ENCODE data around the gene PCNX1.

DNA sequence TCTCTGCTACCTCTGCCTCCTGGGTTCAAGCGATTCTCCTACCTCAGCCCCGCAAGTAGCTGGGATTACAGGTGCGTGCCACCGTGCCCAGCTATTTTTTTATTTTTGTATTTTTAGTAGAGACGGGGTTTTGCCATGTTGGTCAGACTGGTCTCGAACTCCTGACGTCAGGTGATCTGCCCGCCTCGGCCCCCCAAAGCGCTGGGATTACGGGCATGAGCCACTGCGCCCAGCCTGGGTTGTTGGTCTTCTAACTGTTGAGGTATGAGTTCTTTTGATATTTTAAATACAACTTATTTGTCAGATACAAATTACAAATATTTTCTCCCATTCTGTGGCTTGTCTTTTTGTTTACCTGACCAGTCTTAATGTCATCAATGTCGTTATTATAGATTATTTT lies 95.9 kb downstream of the PCNX1 start:
- TF ChIP-seq SIN3A (IDR thresholded peaks at IDR 0.05; ENCODE audit: borderline replicate concordance, insufficient read depth, low read length) (no peak), POLR2AphosphoS5 (IDR thresholded peaks at IDR 0.05; ENCODE audit: low read depth, low read length) (no peak), TAF1 (IDR thresholded peaks at IDR 0.05; ENCODE audit: borderline replicate concordance, insufficient read depth, low read length) (no peak)

Measured in PFSK-1 (cell line).